ENCODE data around the gene TCEANC2.
"Not testable (repeated sequence)": the region's sequence is repeated elsewhere in the genome, so short reads cannot be mapped to it uniquely, and the experiment has no call there.

The TCEANC2 gene

DNA sequence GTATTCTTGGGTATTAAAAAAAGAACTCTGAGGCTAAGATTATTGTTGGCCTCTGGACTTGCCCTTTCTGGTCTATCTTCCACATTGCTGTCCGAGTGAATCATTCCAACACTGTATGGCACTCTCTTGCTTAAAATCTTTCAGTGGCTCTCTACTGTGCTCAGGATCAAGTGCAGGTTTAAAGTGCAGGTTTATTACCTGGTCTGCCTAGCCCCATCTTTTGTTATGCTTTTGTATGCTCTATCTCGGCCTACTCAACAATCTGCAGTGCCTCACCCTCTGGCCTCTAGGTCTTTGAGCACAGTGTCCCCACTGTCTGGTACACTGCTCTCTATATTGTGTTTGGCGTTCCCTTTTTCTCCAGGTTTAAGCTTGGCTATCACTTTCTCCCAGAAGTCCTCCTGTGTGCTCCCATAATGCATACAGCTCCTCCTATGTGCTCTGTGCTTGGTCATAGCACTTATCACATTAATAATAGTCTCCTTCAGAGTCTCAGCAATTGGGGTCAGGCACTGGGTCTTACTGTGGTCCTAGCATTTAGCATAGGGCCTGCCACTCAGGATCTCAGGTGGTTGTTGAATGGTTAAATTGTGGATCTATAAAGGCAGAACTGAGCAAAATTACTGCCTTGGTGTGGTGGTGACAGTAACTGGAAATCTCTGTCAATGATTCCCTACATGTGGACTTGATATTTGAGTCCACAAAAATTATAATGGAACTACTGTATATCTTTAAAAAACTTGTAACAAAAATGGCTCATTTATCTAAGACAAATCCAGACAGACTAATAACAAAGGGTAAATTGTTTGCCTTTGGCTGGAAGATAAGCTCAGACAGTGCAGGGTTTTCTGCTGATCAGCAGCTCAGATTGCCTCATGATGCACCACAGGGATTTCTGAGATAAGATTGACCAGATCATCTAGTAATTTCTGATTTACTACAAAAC, 24.8 kb upstream of the TCEANC2 start:
- no peak for DNase-seq (ENCODE audit: extremely low read depth, low read depth)

DNA sequence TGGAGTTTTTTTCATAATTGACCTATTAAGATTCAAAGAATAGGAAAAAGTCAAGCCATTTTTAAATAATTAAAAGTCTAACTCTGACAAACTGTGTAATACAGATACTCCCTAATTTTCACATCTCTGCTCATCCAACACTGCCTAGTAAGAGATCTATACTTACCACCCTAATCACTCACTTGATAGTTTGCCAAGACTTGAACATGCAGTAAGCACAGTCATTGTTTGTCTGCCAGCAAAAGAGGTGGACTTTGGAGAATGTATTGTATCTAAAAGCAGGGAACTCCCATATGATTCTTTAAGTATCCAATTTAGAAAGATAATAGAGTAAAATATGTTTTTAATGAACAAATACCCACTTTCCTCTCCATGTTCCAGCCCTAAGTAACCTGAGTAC, 15.9 kb upstream of the TCEANC2 start:
- H3K4me3 ChIP-seq (replicated peaks; ENCODE audit: low read depth, low read length), result no peak overlapping the region
- DNase-seq (ENCODE audit: extremely low read depth, low read depth), result no peak
- TF ChIP-seq, protein P1, sequence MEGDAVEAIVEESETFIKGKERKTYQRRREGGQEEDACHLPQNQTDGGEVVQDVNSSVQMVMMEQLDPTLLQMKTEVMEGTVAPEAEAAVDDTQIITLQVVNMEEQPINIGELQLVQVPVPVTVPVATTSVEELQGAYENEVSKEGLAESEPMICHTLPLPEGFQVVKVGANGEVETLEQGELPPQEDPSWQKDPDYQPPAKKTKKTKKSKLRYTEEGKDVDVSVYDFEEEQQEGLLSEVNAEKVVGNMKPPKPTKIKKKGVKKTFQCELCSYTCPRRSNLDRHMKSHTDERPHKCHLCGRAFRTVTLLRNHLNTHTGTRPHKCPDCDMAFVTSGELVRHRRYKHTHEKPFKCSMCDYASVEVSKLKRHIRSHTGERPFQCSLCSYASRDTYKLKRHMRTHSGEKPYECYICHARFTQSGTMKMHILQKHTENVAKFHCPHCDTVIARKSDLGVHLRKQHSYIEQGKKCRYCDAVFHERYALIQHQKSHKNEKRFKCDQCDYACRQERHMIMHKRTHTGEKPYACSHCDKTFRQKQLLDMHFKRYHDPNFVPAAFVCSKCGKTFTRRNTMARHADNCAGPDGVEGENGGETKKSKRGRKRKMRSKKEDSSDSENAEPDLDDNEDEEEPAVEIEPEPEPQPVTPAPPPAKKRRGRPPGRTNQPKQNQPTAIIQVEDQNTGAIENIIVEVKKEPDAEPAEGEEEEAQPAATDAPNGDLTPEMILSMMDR (IDR thresholded peaks at IDR 0.05; ENCODE audit: low read depth, low read length, missing control alignments), result no peak

More for the DNA sequence above, 24.8 kb upstream of the TCEANC2 start:
- no peak overlapping the region for H3K4me3 ChIP-seq (replicated peaks; ENCODE audit: low read depth, low read length)
- TF ChIP-seq, protein P1 (IDR thresholded peaks at IDR 0.05; ENCODE audit: low read depth, low read length, missing control alignments), result no peak

DNA sequence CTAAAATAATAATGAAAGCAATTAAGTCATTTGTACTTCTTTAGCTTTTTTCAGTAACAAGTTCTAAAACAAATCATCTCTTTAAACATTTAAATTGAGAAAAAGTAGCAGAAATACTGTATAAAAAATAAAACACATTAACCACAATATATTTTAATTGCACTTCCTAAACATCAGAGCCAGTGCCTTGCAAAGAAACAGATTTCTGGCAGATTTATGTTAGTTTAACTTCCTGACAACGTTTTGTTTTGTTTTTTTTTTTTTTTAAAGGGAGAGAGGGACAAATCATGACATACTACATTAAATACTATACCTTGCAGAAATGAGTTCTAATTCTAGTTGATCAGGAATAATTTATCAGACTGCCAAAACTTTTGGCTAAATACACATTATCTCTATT, 11.6 kb upstream of the TCEANC2 start:
- TF ChIP-seq, protein P1 (IDR thresholded peaks at IDR 0.05; ENCODE audit: low read depth, low read length, missing control alignments), result no peak
- H3K4me3 ChIP-seq (replicated peaks; ENCODE audit: low read depth, low read length), result no peak overlapping the region
- no peak for DNase-seq (ENCODE audit: extremely low read depth, low read depth)

DNA sequence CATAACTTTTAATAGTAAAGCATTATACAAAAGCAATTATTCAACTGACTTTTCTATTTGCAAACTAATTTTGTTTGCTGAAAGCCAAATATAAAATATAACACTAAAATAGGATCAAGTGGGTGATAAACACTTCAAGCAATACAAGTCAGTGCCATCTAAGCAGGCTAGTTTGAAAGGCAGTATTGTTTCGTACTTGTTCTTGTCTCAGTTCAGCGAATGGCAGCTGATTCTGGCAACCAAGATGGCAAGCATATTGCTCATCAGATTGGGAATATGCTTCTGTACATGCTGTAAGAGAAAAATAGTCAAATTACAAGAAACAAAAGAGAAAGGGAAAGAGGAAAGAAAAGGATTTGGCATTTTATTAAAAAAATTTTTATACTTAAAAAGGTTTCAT, 7.9 kb upstream of the TCEANC2 start:
- no peak for DNase-seq (ENCODE audit: extremely low read depth, low read depth)
- TF ChIP-seq, protein P1 (IDR thresholded peaks at IDR 0.05; ENCODE audit: low read depth, low read length, missing control alignments), result no peak
- H3K4me3 ChIP-seq (replicated peaks; ENCODE audit: low read depth, low read length), result no peak overlapping the region

DNA sequence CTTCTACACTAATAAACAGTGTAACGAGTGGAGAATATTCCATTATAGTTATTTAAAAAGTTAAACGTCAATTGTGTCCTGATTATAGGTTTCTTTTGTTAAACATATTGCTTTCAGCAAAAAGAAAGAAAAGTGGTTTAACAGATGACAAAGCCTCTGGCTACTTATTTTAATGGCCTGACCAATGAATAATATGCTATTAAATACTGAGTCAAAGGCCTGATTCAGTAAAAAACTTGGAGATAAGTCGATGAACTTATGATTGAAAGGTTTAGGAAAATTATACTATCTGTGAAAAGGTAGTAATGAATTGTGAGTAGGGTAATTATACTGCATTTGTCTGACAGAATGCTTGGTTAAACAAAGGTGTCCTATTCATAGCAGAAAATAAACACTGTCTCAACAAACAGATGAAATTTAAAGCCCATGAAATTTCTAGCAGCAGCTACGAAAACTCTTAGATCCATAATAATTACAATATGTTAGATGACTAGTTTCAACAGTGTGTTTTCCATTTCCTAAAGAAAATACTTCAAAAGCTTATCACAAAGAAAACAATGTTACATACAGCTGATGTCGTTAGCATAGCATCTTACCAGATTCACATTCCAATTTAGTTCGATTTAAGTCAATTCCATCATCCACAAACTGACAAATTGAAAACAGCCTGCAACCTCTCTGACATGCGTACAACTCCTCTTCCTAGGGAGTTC, 6.6 kb upstream of the TCEANC2 start:
- H3K4me3 ChIP-seq (replicated peaks; ENCODE audit: low read depth, low read length), result no peak overlapping the region
- TF ChIP-seq, protein P1 (IDR thresholded peaks at IDR 0.05; ENCODE audit: low read depth, low read length, missing control alignments), result no peak

DNA sequence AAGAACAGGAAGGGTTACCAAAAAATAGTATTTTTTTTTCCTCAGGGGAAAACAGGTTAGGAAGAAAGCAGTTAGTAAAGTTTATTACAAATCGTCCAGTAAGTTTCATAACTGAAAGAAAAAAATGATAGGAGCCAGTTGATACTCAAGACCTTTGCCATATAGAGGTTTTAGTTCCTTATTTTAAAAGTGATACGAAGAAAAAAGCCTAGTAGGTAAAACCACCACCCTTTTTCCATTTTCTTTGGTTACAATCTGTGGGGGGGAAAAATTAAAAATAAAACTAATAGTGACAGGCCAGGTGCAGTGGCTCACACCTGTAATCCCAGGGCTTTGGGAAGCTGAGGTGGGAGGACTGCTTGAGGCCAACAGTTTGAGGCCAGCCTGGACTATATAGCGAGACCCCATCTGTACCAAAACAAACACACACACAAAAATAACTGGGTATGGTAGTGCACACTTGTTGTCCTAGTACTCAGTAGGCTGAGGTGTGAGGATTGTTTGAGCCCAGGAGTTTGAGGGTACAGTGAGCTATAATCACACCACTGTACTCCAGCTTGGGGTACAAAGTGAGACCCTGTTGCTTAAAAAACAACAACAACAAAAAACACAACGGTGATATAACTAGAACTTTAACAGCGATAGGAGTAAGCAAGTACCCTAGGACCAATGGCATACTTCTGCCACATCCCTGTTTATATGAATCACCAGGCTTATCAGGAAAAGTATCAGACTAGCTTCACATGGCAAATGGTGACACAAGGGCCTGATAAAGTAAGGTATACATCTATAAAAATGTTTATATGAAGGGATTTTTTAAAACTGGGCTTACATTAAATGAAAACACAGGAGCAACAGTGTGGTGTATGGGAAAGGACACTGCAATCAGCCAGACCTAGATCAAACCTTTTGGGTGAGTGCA, 5.8 kb upstream of the TCEANC2 start:
- TF ChIP-seq, protein P1 (IDR thresholded peaks at IDR 0.05; ENCODE audit: low read depth, low read length, missing control alignments), result no peak
- no peak for DNase-seq (ENCODE audit: extremely low read depth, low read depth)
- H3K4me3 ChIP-seq (replicated peaks; ENCODE audit: low read depth, low read length), result no peak overlapping the region

More for the DNA sequence above, 6.6 kb upstream of the TCEANC2 start:
- DNase-seq (ENCODE audit: extremely low read depth, low read depth), result no peak

DNA sequence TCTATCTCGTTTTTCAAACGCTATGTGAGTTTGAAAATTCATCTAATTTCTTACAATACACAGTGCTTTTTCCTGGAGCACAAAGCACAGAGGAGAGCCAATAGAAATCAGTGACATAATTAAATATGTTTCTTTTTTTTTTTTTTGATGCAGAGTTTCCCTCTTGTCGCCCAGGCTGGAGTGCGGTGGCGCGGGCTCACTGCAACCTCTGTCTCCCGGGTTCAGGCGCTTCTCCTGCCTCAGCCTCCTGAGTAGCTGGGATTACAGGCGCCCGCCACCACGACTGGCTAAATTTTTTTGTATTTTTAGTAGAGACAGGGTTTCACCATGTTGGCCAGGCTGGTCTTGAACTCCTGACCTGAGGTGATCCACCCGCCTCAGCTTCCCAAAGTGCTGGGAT, 3.0 kb upstream of the TCEANC2 start:
- DNase-seq (ENCODE audit: extremely low read depth, low read depth); H3K4me3 ChIP-seq (replicated peaks; ENCODE audit: low read depth, low read length): not testable (repeated sequence)

Data from HFF-Myc (cell line).